GM23338 (cell line): Measurements from ENCODE around the gene RFC3. TPM values are rescaled to one million over a fixed set of nuclear protein-coding genes. Genes with fewer than 3 reads are reported as not detected.

Experiments used
- ATAC-seq: fragments of 200-7000 bp; cut with Tn5 transposase; 3 replicates; pipeline ENCODE4 v1.9.1; 2020
- DNase-seq: peaks from one replicate; pipeline ENCODE4 v3.0.0-alpha.2; 2015; ENCODE audit warnings: low spot score
- H2AFZ ChIP-seq: fragments of 200-600 bp; sonication (generic); 2 replicates; pipeline ENCODE4 v1.8.0; 2016; ENCODE audit warnings: antibody characterized with exemption, mild to moderate bottlenecking, moderate library complexity
- H3F3A ChIP-seq: fragments of 200-600 bp; sonication (generic); replicated peaks from 2 replicates; pipeline ENCODE4 v1.8.0; 2017; ENCODE audit warnings: antibody characterized with exemption, mixed run types, low read depth
- H3K27ac ChIP-seq: fragments of 200-600 bp; sonication (generic); 2 replicates; pipeline ENCODE4 v1.6.1; 2016; ENCODE audit warnings: low read depth
- H3K27me3 ChIP-seq: fragments of 200-600 bp; sonication (generic); 2 replicates; pipeline ENCODE4 v1.8.0; 2016; ENCODE audit warnings: mild to moderate bottlenecking, mixed run types, moderate library complexity; ENCODE audit not compliant: insufficient read depth
- H3K36me3 ChIP-seq: fragments of 200-600 bp; sonication (generic); 2 replicates; pipeline ENCODE4 v1.8.0; 2016; ENCODE audit warnings: mild to moderate bottlenecking; ENCODE audit not compliant: insufficient read depth
- H3K4me1 ChIP-seq: fragments of 200-600 bp; sonication (generic); 2 replicates; pipeline ENCODE4 v1.8.0; 2016; ENCODE audit warnings: mild to moderate bottlenecking, moderate library complexity; ENCODE audit not compliant: insufficient read depth
- H3K4me2 ChIP-seq: fragments of 200-600 bp; sonication (generic); 2 replicates; pipeline ENCODE4 v1.7.1; 2017; ENCODE audit warnings: mixed run types
- H3K4me3 ChIP-seq: fragments of 200-600 bp; sonication (generic); 2 replicates; pipeline ENCODE4 v1.6.1; 2016; ENCODE audit warnings: mixed run types
- H3K79me2 ChIP-seq: fragments of 200-600 bp; sonication (generic); replicated peaks from 2 replicates; pipeline ENCODE4 v1.8.0; 2017; ENCODE audit warnings: mild to moderate bottlenecking; ENCODE audit not compliant: insufficient read depth
- H3K9me2 ChIP-seq: fragments of 200-600 bp; sonication (generic); 2 replicates; pipeline ENCODE4 v1.8.0; 2017; ENCODE audit not compliant: insufficient read depth
- H4K20me1 ChIP-seq: fragments of 200-600 bp; sonication (generic); replicated peaks from 2 replicates; pipeline ENCODE4 v1.8.0; 2017; ENCODE audit warnings: mild to moderate bottlenecking; ENCODE audit not compliant: insufficient read depth
- H3K27ac Mint-ChIP-seq: 2 replicates; pipeline ENCODE4 v1.8.0; 2020; ENCODE audit warnings: inconsistent platforms, mild to moderate bottlenecking, moderate library complexity, mixed read lengths
- H3K27me3 Mint-ChIP-seq: 3 replicates; pipeline ENCODE4 v1.8.0; 2022; ENCODE audit warnings: low read depth, mild to moderate bottlenecking, moderate library complexity, mixed read lengths, inconsistent platforms; ENCODE audit not compliant: insufficient read depth, poor library complexity
- H3K36me3 Mint-ChIP-seq: 3 replicates; pipeline ENCODE4 v1.8.0; 2021; ENCODE audit warnings: low read depth, mild to moderate bottlenecking, inconsistent platforms, moderate library complexity, mixed read lengths
- H3K4me1 Mint-ChIP-seq: 3 replicates; pipeline ENCODE4 v1.8.0; 2020; ENCODE audit warnings: mild to moderate bottlenecking, inconsistent platforms, mixed read lengths
- H3K4me3 Mint-ChIP-seq: 3 replicates; pipeline ENCODE4 v1.8.0; 2021; ENCODE audit warnings: moderate library complexity, mild to moderate bottlenecking, inconsistent platforms, mixed read lengths
- H3K9me3 Mint-ChIP-seq: 3 replicates; pipeline ENCODE4 v1.8.0; 2020; ENCODE audit warnings: moderate library complexity, mild to moderate bottlenecking, inconsistent platforms, mixed read lengths
- CTCF ChIP-seq, 2 experiments: fragments of 200-600 bp in 1 of 2; sonication (generic) in 1 of 2; conservative IDR thresholded peaks; 2 replicates each; pipeline versions ENCODE4 v1.5.1 to v1.6.1; 2016 to 2017; ENCODE audit warnings: antibody characterized with exemption in 2 of 2, low read depth in 2 of 2, mild to moderate bottlenecking in 2 of 2, moderate library complexity in 1 of 2
- ETS1 ChIP-seq: IDR thresholded peaks from 2 replicates; pipeline ENCODE4 v1.6.1; 2016; ENCODE audit warnings: antibody characterized with exemption
- EZH2 ChIP-seq: fragments of 200-600 bp; sonication (generic); IDR thresholded peaks from one replicate; pipeline ENCODE4 v1.8.0; 2017; ENCODE audit warnings: antibody characterized with exemption, mild to moderate bottlenecking, low read depth; ENCODE audit not compliant: unreplicated experiment
- ZNF114 ChIP-seq: fragments of 250-450 bp; sonication (Bioruptor Pico); IDR thresholded peaks from 2 replicates; pipeline ENCODE4 v1.5.0; 2020; ENCODE audit warnings: mild to moderate bottlenecking, moderate library complexity
- ZNF331 ChIP-seq: fragments of 250-450 bp; sonication (Bioruptor Pico); IDR thresholded peaks from 2 replicates; pipeline ENCODE4 v1.5.0; 2020; ENCODE audit warnings: low read depth, mild to moderate bottlenecking, moderate library complexity
- polyA plus RNA-seq: library from polyadenylated mRNA; unstranded; fragments of >200 nt; fragmentation: Nextera tagmentation; extraction: Ambion mirVana; gene quantifications from 2 replicates; pipeline ENCODE4 v1.2.1, GENCODE V29; 2016
- total RNA-seq: library from RNA; depleted of rRNA; stranded (reverse); fragments of >200 nt; shearing (Covaris generic); gene quantifications from 2 replicates; pipeline ENCODE4 v1.2.3, GENCODE V29; 2014
- TF ChIP-seq, protein P1 (sequence below): fragments of 250-450 bp; sonication (Bioruptor Pico); IDR thresholded peaks from 2 replicates; pipeline ENCODE4 v1.5.0; 2020; ENCODE audit warnings: mild to moderate bottlenecking, moderate library complexity

Gene RFC3
- total and polyA plus RNA-seq, 2 experiments from 2014 or later: 48.7 to 75.5 TPM

- Mint-ChIP-seq H3K27ac (no peak overlapping the region), H3K4me3 (no peak overlapping the region)
Observed at GRCh38 chr13:33869005-33869404, 51.1 kb downstream of the RFC3 start.

More at GRCh38 chr13:33869005-33869404, 51.1 kb downstream of the RFC3 start:
- Histone ChIP-seq H3K4me2 (no peak overlapping the region), H3K4me3 (no peak overlapping the region), H2AFZ (no peak overlapping the region), H4K20me1 (no peaks in the 10 kb centered on the region), H3K36me3 (0 out of 2 replicates have a peak, but pooled peaks cover 6% of the 10 kb centered on the region), H3K27ac (no peak overlapping the region), H3K79me2 (no peaks in the 10 kb centered on the region), H3K4me1 (no peaks in the 10 kb centered on the region), H3F3A (no peaks in the 10 kb centered on the region), H3K27me3 (no peaks in the 10 kb centered on the region), H3K9me2 (no peaks in the 10 kb centered on the region)
- Mint-ChIP-seq H3K9me3 (no peaks in the 10 kb centered on the region), H3K36me3 (peaks cover 8% of the 10 kb centered on the region; the same call in 1 of the 3 replicates), H3K4me1 (no peaks in the 10 kb centered on the region), H3K27me3 (peaks cover 1% of the 10 kb centered on the region)
- no peak for TF ChIP-seq ZNF331 (CRISPR knock-in tag)
- TF ChIP-seq ZNF114: no peak
- no peak for TF ChIP-seq CTCF (conservative IDR thresholded peaks at IDR 0.05; ENCODE audit: low read depth in 2 of 2)
- no peak for TF ChIP-seq ETS1
- TF ChIP-seq EZH2: no peak
- TF ChIP-seq, protein P1, sequence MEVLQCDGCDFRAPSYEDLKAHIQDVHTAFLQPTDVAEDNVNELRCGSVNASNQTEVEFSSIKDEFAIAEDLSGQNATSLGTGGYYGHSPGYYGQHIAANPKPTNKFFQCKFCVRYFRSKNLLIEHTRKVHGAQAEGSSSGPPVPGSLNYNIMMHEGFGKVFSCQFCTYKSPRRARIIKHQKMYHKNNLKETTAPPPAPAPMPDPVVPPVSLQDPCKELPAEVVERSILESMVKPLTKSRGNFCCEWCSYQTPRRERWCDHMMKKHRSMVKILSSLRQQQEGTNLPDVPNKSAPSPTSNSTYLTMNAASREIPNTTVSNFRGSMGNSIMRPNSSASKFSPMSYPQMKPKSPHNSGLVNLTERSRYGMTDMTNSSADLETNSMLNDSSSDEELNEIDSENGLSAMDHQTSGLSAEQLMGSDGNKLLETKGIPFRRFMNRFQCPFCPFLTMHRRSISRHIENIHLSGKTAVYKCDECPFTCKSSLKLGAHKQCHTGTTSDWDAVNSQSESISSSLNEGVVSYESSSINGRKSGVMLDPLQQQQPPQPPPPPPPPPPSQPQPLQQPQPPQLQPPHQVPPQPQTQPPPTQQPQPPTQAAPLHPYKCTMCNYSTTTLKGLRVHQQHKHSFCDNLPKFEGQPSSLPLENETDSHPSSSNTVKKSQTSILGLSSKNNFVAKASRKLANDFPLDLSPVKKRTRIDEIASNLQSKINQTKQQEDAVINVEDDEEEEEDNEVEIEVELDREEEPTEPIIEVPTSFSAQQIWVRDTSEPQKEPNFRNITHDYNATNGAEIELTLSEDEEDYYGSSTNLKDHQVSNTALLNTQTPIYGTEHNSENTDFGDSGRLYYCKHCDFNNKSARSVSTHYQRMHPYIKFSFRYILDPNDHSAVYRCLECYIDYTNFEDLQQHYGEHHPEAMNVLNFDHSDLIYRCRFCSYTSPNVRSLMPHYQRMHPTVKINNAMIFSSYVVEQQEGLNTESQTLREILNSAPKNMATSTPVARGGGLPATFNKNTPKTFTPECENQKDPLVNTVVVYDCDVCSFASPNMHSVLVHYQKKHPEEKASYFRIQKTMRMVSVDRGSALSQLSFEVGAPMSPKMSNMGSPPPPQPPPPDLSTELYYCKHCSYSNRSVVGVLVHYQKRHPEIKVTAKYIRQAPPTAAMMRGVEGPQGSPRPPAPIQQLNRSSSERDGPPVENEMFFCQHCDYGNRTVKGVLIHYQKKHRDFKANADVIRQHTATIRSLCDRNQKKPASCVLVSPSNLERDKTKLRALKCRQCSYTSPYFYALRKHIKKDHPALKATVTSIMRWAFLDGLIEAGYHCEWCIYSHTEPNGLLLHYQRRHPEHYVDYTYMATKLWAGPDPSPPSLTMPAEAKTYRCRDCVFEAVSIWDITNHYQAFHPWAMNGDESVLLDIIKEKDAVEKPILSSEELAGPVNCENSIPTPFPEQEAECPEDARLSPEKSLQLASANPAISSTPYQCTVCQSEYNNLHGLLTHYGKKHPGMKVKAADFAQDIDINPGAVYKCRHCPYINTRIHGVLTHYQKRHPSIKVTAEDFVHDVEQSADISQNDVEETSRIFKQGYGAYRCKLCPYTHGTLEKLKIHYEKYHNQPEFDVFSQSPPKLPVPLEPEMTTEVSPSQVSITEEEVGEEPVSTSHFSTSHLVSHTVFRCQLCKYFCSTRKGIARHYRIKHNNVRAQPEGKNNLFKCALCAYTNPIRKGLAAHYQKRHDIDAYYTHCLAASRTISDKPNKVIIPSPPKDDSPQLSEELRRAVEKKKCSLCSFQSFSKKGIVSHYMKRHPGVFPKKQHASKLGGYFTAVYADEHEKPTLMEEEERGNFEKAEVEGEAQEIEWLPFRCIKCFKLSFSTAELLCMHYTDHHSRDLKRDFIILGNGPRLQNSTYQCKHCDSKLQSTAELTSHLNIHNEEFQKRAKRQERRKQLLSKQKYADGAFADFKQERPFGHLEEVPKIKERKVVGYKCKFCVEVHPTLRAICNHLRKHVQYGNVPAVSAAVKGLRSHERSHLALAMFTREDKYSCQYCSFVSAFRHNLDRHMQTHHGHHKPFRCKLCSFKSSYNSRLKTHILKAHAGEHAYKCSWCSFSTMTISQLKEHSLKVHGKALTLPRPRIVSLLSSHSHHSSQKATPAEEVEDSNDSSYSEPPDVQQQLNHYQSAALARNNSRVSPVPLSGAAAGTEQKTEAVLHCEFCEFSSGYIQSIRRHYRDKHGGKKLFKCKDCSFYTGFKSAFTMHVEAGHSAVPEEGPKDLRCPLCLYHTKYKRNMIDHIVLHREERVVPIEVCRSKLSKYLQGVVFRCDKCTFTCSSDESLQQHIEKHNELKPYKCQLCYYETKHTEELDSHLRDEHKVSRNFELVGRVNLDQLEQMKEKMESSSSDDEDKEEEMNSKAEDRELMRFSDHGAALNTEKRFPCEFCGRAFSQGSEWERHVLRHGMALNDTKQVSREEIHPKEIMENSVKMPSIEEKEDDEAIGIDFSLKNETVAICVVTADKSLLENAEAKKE (CRISPR knock-in tag): no peak
- no peak for ATAC-seq
- no peak for DNase-seq
